T-cell (primary cell): ENCODE measurements around the gene NCDN. TPM values are rescaled to one million over a fixed set of nuclear protein-coding genes. Genes with fewer than 3 reads are reported as not detected.

Source experiments
- ATAC-seq, 4 experiments: fragments of 200-7000 bp in 3 of 4; fragments of 150-1000 bp in 1 of 4; cut with Tn5 transposase; replicated peaks in 1 of 4; 1 replicate in 3 of 4; 2 replicates in 1 of 4; pipeline ENCODE4 v1.10.0; 2021; ENCODE audit warnings: moderate library complexity in 3 of 4, mild to moderate bottlenecking in 2 of 4, moderate number of reproducible peaks in 1 of 4
- CTCF ChIA-PET, 2 donors: fragments of 300-600 bp; sonication (Branson Sonifier 250); formaldehyde crosslinking; loops; one replicate each; lab custom pipeline; 2022; ENCODE audit warnings: antibody characterized with exemption in 2 of 2; lab: Charles Lee
- POLR2A ChIA-PET, 2 donors: fragments of 300-600 bp; sonication (Branson Sonifier 250); formaldehyde crosslinking; loops; one replicate each; lab custom pipeline; 2022; ENCODE audit warnings: antibody characterized with exemption in 2 of 2; lab: Charles Lee
- DNase-seq, 35 experiments: peaks; one replicate each; pipeline versions ENCODE4 v3.0.0 to v3.0.0-alpha.2; 2013 to 2023
- H3K27ac ChIP-seq: one replicate; pipeline ENCODE4 v1.5.1; 2013; ENCODE audit warnings: low read length
- H3K27me3 ChIP-seq, 2 experiments: replicated peaks in 1 of 2; 1 replicate in 1 of 2; 2 replicates in 1 of 2; pipeline versions ENCODE4 v1.6.1 to v1.7.0; 2013; ENCODE audit warnings: low read length in 1 of 2, mixed read lengths in 1 of 2; ENCODE audit not compliant: control insufficient read depth in 2 of 2, insufficient read depth in 2 of 2; ENCODE audit errors: extremely low read depth in 1 of 2
- H3K36me3 ChIP-seq, 2 donors: 1 replicate in 1 of 2; 2 replicates in 1 of 2; pipeline versions ENCODE4 v1.6.1 to v1.7.0; 2013; ENCODE audit warnings: low read length in 1 of 2; ENCODE audit not compliant: control insufficient read depth in 2 of 2, insufficient read depth in 1 of 2; ENCODE audit errors: extremely low read depth in 1 of 2
- H3K4me1 ChIP-seq, 2 experiments: 1 replicate in 1 of 2; 2 replicates in 1 of 2; pipeline versions ENCODE4 v1.6.1 to v1.7.0; 2013; ENCODE audit warnings: low read length in 2 of 2, mixed read lengths in 1 of 2; ENCODE audit not compliant: insufficient read depth in 2 of 2, control insufficient read depth in 1 of 2; ENCODE audit errors: extremely low read depth in 1 of 2
- H3K4me3 ChIP-seq, 2 donors: 1 replicate in 1 of 2; 2 replicates in 1 of 2; pipeline versions ENCODE4 v1.5.1 to v1.7.0; 2013; ENCODE audit warnings: mild to moderate bottlenecking in 2 of 2, low read length in 1 of 2, moderate library complexity in 1 of 2; ENCODE audit not compliant: control insufficient read depth in 1 of 2; ENCODE audit errors: extremely low read depth in 1 of 2
- H3K9me3 ChIP-seq: 2 replicates; pipeline ENCODE4 v1.7.0; 2013
- H3K27ac Mint-ChIP-seq, 2 donors: one replicate each; pipeline ENCODE4 v1.8.0; 2020 to 2021; ENCODE audit warnings: mild to moderate bottlenecking in 2 of 2, mixed read lengths in 2 of 2
- H3K27me3 Mint-ChIP-seq, 2 donors: one replicate each; pipeline ENCODE4 v1.8.0; 2021 to 2022; ENCODE audit warnings: mixed read lengths in 2 of 2
- H3K36me3 Mint-ChIP-seq: one replicate; pipeline ENCODE4 v1.8.0; 2021; ENCODE audit warnings: mixed read lengths
- H3K4me1 Mint-ChIP-seq, 3 donors: one replicate each; pipeline ENCODE4 v1.8.0; 2020 to 2022; ENCODE audit warnings: mixed read lengths in 3 of 3, mild to moderate bottlenecking in 1 of 3
- H3K4me3 Mint-ChIP-seq, 3 donors: one replicate each; pipeline ENCODE4 v1.8.0; 2020 to 2022; ENCODE audit warnings: mild to moderate bottlenecking in 3 of 3, mixed read lengths in 3 of 3, moderate library complexity in 3 of 3
- H3K9me3 Mint-ChIP-seq, 3 donors: one replicate each; pipeline ENCODE4 v1.8.0; 2020 to 2022; ENCODE audit warnings: mixed read lengths in 3 of 3
- WGBS: methylation state at CpG from one replicate; pipeline ENCODE4 v1.1.5; 2013; ENCODE audit warnings: missing lambda C conversion rate; ENCODE audit not compliant: insufficient coverage; 5-methylcytosine and 5-hydroxymethylcytosine counted together
- total RNA-seq, 35 experiments: library from RNA in 6 of 35; stranded (reverse) in 6 of 35; fragments of 120-200 nt in 1 of 35; gene quantifications; one replicate each; pipeline versions ENCODE4 v1.2.1 to v1.2.4 and lab custom pipeline; 2013 to 2026

Gene NCDN
- total RNA-seq, 5 donors from 2014 or later (not counting 1 experiment from before 2014, with no cell fraction given): 19.8 to 34.0 (median 31.4) TPM

DNA sequence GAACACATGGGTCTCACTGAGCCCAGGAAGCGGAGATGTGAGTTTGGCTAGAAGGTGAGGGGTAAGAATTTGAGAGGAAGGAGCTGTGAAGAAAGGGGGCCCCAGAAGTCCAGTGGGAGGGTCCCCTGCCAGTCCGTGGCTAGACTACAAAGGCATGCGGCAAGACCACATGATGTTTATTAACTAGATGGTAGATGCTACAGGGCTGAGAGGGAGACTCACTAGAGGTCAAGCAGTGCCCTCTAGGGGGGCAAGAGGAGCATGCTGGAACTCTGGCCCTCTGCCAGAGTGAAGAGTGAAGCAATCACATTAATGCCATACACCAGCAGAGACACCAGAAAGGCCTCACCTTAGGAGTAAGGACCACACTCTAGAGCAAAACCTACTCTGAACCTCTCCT, 12.6 kb upstream of the NCDN start:
- Histone ChIP-seq H3K9me3 (no peaks in the 10 kb centered on the region), H3K27ac (no peak overlapping the region), H3K4me1 (peaks cover 33 to 36% of the 10 kb centered on the region in 2 experiments), H3K4me3 (no peak overlapping the region), H3K27me3 (no peaks in the 10 kb centered on the region), H3K36me3 (peaks cover 0 to 21% of the 10 kb centered on the region in 2 donors)
- ChIA-PET CTCF (interaction anchor here (0.6 to 1.8 kb wide), 6 partner anchors 92 to 181 kb away, joined by 3 to 21 read pairs (median 4); no protein-coding TSS in a partner anchor), POLR2A (interaction anchor here in 1 of 2 donors (0.6 kb wide), 1 partner anchor 12 kb away, joined by 3 read pairs; no protein-coding TSS in a partner anchor)
- 81% methylated on average over 3 of the region's 3 CpGs for WGBS
- no peak overlapping the region for H3K4me3 Mint-ChIP-seq
- peaks cover 36% of the 10 kb centered on the region for H3K36me3 Mint-ChIP-seq
- H3K27ac Mint-ChIP-seq: peak overlapping the region; percentile 40 to 71
- DNase-seq (peak in 29 of 35 experiments; percentile 32 to 80 (median 50)), ATAC-seq (peak; percentile 61 to 87 (median 80))
- H3K9me3 Mint-ChIP-seq: no peaks in the 10 kb centered on the region
- no peaks in the 10 kb centered on the region for H3K27me3 Mint-ChIP-seq
- H3K4me1 Mint-ChIP-seq: peaks cover 73 to 77% (median 76%) of the 10 kb centered on the region in 3 donors

- H3K27ac ChIP-seq: no peak overlapping the region
- POLR2A ChIA-PET: no interaction called here
- H3K9me3 Mint-ChIP-seq: no peaks in the 10 kb centered on the region
- H3K36me3 Mint-ChIP-seq: peaks cover 36% of the 10 kb centered on the region
- no peak overlapping the region for H3K27ac Mint-ChIP-seq
- WGBS: no CpG with 5 or more reads among the region's 1 CpG
- H3K27me3 Mint-ChIP-seq: no peaks in the 10 kb centered on the region
- no peaks in the 10 kb centered on the region for H3K27me3 ChIP-seq
- H3K36me3 ChIP-seq: peaks cover 0 to 32% of the 10 kb centered on the region in 2 donors
- H3K4me1 Mint-ChIP-seq: peaks cover 64 to 68% (median 65%) of the 10 kb centered on the region in 3 donors
- H3K9me3 ChIP-seq: no peaks in the 10 kb centered on the region
- H3K4me1 ChIP-seq: peaks cover 19 to 22% of the 10 kb centered on the region in 2 experiments
- no peak overlapping the region for H3K4me3 ChIP-seq
- H3K4me3 Mint-ChIP-seq: no peak overlapping the region
- DNase-seq (no peak), ATAC-seq (no peak)
- CTCF ChIA-PET: interaction anchor here in 1 of 2 donors (0.6 to 1.0 kb wide), 2 partner anchors 10 to 96 kb away, joined by 4 read pairs; no protein-coding TSS in a partner anchor
Measured at GRCh38 chr1:35546614-35547013, 11.0 kb upstream of the NCDN start.

- Histone ChIP-seq H3K4me1 (peaks cover 16 to 23% of the 10 kb centered on the region in 2 experiments), H3K4me3 (no peak overlapping the region), H3K27ac (no peak overlapping the region), H3K9me3 (no peaks in the 10 kb centered on the region), H3K36me3 (peaks cover 0 to 42% of the 10 kb centered on the region in 2 donors), H3K27me3 (no peaks in the 10 kb centered on the region)
- no peak for ATAC-seq
- ChIA-PET CTCF (interaction anchor here in 1 of 2 donors (0.6 kb wide), 1 partner anchor 31 kb away, joined by 5 read pairs; no protein-coding TSS in a partner anchor), POLR2A (interaction anchor here in 1 of 2 donors (0.6 kb wide), 1 partner anchor 25 kb away, joined by 11 read pairs; no protein-coding TSS in a partner anchor)
- WGBS: no CpG with 5 or more reads among the region's 2 CpGs
- peaks cover 65 to 68% (median 67%) of the 10 kb centered on the region in 3 donors for H3K4me1 Mint-ChIP-seq
- no peaks in the 10 kb centered on the region for H3K9me3 Mint-ChIP-seq
- no peaks in the 10 kb centered on the region for H3K27me3 Mint-ChIP-seq
- no peak for DNase-seq
- peaks cover 27% of the 10 kb centered on the region for H3K36me3 Mint-ChIP-seq
- H3K4me3 Mint-ChIP-seq: no peak overlapping the region
- H3K27ac Mint-ChIP-seq: no peak overlapping the region
Measured at GRCh38 chr1:35553851-35554250, 3.7 kb upstream of the NCDN start.

DNA sequence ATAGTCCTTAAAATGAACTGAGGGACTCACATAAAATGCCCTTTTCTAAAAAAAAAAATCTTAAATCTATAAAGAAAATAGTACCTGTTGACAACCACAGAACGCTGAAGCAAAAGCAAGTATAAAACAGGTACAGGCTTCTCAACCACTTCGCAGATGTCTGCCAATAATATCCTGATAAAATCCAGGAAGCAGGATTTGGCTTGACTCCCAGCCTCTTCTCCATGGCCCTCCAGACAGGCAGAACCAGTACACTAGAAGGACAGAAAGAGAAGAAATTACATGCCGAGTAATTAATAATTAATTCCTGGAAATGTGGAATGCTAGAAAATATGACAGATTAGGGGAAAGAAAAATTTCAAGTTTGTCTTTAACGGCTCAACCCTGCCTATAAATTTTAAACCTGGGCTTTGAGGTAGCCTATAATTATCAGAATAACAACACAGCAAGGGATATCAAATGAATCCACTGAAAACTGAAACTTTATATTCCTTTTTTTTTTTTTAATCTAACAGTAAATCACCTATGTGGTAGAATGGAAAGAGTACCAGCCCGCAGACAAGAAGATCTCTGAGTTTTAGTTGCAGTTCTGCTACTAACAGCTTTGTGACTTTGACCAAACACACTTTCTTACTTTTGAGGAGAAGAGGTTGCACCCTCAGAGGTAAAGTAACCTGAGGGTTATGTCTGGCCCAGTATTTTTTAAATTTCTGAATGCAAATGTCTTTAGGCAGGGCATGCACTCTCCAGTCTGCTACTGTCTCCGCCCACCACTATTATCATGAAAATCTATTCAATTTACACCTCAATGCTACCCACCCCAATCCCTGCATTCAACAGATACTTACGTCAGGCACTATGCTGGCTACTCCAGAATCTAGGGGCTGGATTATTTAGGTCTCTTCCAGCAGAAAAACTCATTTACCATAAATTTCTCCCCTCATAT, 3.1 kb upstream of the NCDN start:
- Mint-ChIP-seq H3K9me3 (no peaks in the 10 kb centered on the region), H3K27ac (peak overlapping the region in 1 of 2 donors; percentile 2), H3K36me3 (peaks cover 23% of the 10 kb centered on the region), H3K27me3 (no peaks in the 10 kb centered on the region), H3K4me3 (peak overlapping the region in 1 of 3 donors; percentile 100), H3K4me1 (peaks cover 65 to 66% (median 65%) of the 10 kb centered on the region in 3 donors)
- DNase-seq (no peak), ATAC-seq (no peak)
- POLR2A ChIA-PET: interaction anchor here in 1 of 2 donors (0.6 kb wide), 1 partner anchor 25 kb away, joined by 11 read pairs; no protein-coding TSS in a partner anchor
- peaks cover 16 to 29% of the 10 kb centered on the region in 2 experiments for H3K4me1 ChIP-seq
- no peak overlapping the region for H3K4me3 ChIP-seq
- H3K27ac ChIP-seq: no peak overlapping the region
- H3K27me3 ChIP-seq: no peaks in the 10 kb centered on the region
- H3K9me3 ChIP-seq: no peaks in the 10 kb centered on the region
- H3K36me3 ChIP-seq: peaks cover 0 to 41% of the 10 kb centered on the region in 2 donors
- CTCF ChIA-PET: no interaction called here
- WGBS: 88% methylated on average over 1 of the region's 7 CpGs

DNA sequence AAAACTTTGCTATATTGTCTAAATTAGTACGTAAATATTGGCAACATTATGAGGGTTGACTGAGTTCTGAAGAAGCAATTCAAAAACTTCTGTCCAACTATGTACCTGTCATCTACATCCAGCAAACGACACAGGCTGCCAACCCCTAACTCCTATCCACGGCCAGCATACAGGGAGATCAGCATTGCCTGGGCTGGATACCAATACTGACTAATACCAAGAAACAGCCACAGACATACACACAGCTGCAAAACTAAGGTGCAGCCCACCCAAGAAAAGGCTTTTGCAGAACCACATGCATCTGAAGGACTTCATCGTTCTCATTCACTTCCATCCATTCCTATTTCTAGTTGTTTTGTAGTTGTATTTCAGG, 2.4 kb upstream of the NCDN start:
- no peaks in the 10 kb centered on the region for H3K27me3 ChIP-seq
- H3K9me3 ChIP-seq: no peaks in the 10 kb centered on the region
- CTCF ChIA-PET: no interaction called here
- H3K4me3 ChIP-seq: no peak overlapping the region
- Mint-ChIP-seq H3K27me3 (no peaks in the 10 kb centered on the region), H3K4me1 (peaks cover 65% of the 10 kb centered on the region in 3 donors), H3K4me3 (peak overlapping the region; percentile 93 to 100 (median 95)), H3K9me3 (no peaks in the 10 kb centered on the region), H3K36me3 (peaks cover 18% of the 10 kb centered on the region), H3K27ac (peak overlapping the region; percentile 13 to 45)
- DNase-seq (no peak), ATAC-seq (no peak)
- H3K27ac ChIP-seq: no peak overlapping the region
- 91% methylated on average over 2 of the region's 4 CpGs for WGBS
- POLR2A ChIA-PET: no interaction called here
- H3K36me3 ChIP-seq: peaks cover 0 to 37% of the 10 kb centered on the region in 2 donors
- H3K4me1 ChIP-seq: peaks cover 16 to 29% of the 10 kb centered on the region in 2 experiments
